ENCODE results near the gene ZNF322. TPM values are rescaled to one million over a fixed set of nuclear protein-coding genes. Genes with fewer than 3 reads are reported as not detected.

Gene ZNF322
- total RNA-seq, 2 experiments from 2014 or later, result 0.92 to 0.93 TPM

GRCh38 chr6:26613689-26614683, 45.6 kb downstream of the ZNF322 start:
- ChIA-PET POLR2A (no interaction called here), CTCF (no interaction called here)
- DNase-seq, result peak in 10 of 14 experiments; percentile 6 to 57 (median 35)
- H3K27ac ChIP-seq (ENCODE audit: low read depth in 1 of 2, low read length in 2 of 2), result no peak overlapping the region
- Mint-ChIP-seq H3K27me3 (peaks cover 59% of the 10 kb centered on the region), H3K36me3 (ENCODE audit: low read depth) (no peaks in the 10 kb centered on the region), H3K27ac (peak overlapping the region; percentile 75), H3K9me3 (no peaks in the 10 kb centered on the region), H3K4me1 (ENCODE audit: low read depth) (peaks cover 24% of the 10 kb centered on the region), H3K4me3 (peak overlapping the region; percentile 87)
- intact Hi-C loops (cut with DNase I, micrococcal nuclease), result no loop called here
- peak overlapping the region; percentile 52 for H3K4me3 ChIP-seq (ENCODE audit: low read length)
- ATAC-seq (ENCODE audit: poor library complexity), result peak; percentile 65
- peaks cover 0 to 7% of the 10 kb centered on the region in 2 experiments for H3K9me3 ChIP-seq (ENCODE audit: control insufficient read depth in 1 of 2, insufficient read depth in 1 of 2, low read length in 2 of 2)
- peaks cover 19% of the 10 kb centered on the region for H3K4me1 ChIP-seq (ENCODE audit: insufficient read depth, low read length)
- TF ChIP-seq CTCF (IDR thresholded peaks at IDR 0.05), result no peak
- H3K27me3 ChIP-seq (ENCODE audit: control insufficient read depth in 1 of 2, insufficient read depth in 2 of 2, low read length in 2 of 2), result peaks cover 26 to 43% of the 10 kb centered on the region in 2 experiments
- H3K36me3 ChIP-seq (ENCODE audit: insufficient read depth, low read length), result no peaks in the 10 kb centered on the region

GRCh38 chr6:26613201-26613600, 46.3 kb downstream of the ZNF322 start:
- ChIA-PET CTCF (no interaction called here), POLR2A (no interaction called here)
- intact Hi-C loops (cut with DNase I, micrococcal nuclease), result no loop called here
- H3K27me3 Mint-ChIP-seq, result peaks cover 58% of the 10 kb centered on the region
- peaks cover 24% of the 10 kb centered on the region for H3K4me1 Mint-ChIP-seq (ENCODE audit: low read depth)
- Histone ChIP-seq H3K36me3 (ENCODE audit: insufficient read depth, low read length) (no peaks in the 10 kb centered on the region), H3K27me3 (ENCODE audit: control insufficient read depth in 1 of 2, insufficient read depth in 2 of 2, low read length in 2 of 2) (peaks cover 26 to 43% of the 10 kb centered on the region in 2 experiments), H3K9me3 (ENCODE audit: control insufficient read depth in 1 of 2, insufficient read depth in 1 of 2, low read length in 2 of 2) (peaks cover 0 to 7% of the 10 kb centered on the region in 2 experiments), H3K4me1 (ENCODE audit: insufficient read depth, low read length) (peaks cover 21% of the 10 kb centered on the region), H3K4me3 (ENCODE audit: low read length) (no peak overlapping the region), H3K27ac (ENCODE audit: low read depth in 1 of 2, low read length in 2 of 2) (no peak overlapping the region)
- H3K9me3 Mint-ChIP-seq, result no peaks in the 10 kb centered on the region
- ATAC-seq (ENCODE audit: poor library complexity) (no peak), DNase-seq (no peak)
- no peak for TF ChIP-seq CTCF (IDR thresholded peaks at IDR 0.05)
- peak overlapping the region; percentile 87 for H3K4me3 Mint-ChIP-seq
- no peak overlapping the region for H3K27ac Mint-ChIP-seq
- no peaks in the 10 kb centered on the region for H3K36me3 Mint-ChIP-seq (ENCODE audit: low read depth)

GRCh38 chr6:26611599-26611998, 47.9 kb downstream of the ZNF322 start:
- TF ChIP-seq CTCF (IDR thresholded peaks at IDR 0.05), result no peak
- Mint-ChIP-seq H3K4me3 (no peak overlapping the region), H3K27ac (no peak overlapping the region), H3K27me3 (peaks cover 47% of the 10 kb centered on the region), H3K4me1 (ENCODE audit: low read depth) (peaks cover 34% of the 10 kb centered on the region), H3K36me3 (ENCODE audit: low read depth) (no peaks in the 10 kb centered on the region), H3K9me3 (no peaks in the 10 kb centered on the region)
- intact Hi-C loops (cut with DNase I, micrococcal nuclease), result no loop called here
- ATAC-seq (ENCODE audit: poor library complexity), result no peak
- Histone ChIP-seq H3K36me3 (ENCODE audit: insufficient read depth, low read length) (no peaks in the 10 kb centered on the region), H3K27ac (ENCODE audit: low read depth in 1 of 2, low read length in 2 of 2) (no peak overlapping the region), H3K4me1 (ENCODE audit: insufficient read depth, low read length) (peaks cover 30% of the 10 kb centered on the region), H3K27me3 (ENCODE audit: control insufficient read depth in 1 of 2, insufficient read depth in 2 of 2, low read length in 2 of 2) (peaks cover 26 to 35% of the 10 kb centered on the region in 2 experiments), H3K4me3 (ENCODE audit: low read length) (no peak overlapping the region), H3K9me3 (ENCODE audit: control insufficient read depth in 1 of 2, insufficient read depth in 1 of 2, low read length in 2 of 2) (peaks cover 0 to 7% of the 10 kb centered on the region in 2 experiments)
- ChIA-PET CTCF (no interaction called here), POLR2A (no interaction called here)
- DNase-seq, result no peak

Measured in CD4-positive, alpha-beta T cell (primary cell).